ENCODE data around the gene ASCC2. TPM values are rescaled to one million over a fixed set of nuclear protein-coding genes. Genes with fewer than 3 reads are reported as not detected.

The ASCC2 gene
- total RNA-seq, 2 donors from 2014 or later, result 44.2 to 45.5 TPM

GRCh38 chr22:29780748-29781676 lies 57.1 kb downstream of the ASCC2 start:
- peaks cover 33% of the 10 kb centered on the region for H3K4me1 Mint-ChIP-seq
- peaks cover 11% of the 10 kb centered on the region for H3K4me1 ChIP-seq (ENCODE audit: control insufficient read depth, insufficient read depth, low read length)
- no peaks in the 10 kb centered on the region for H3K9me3 ChIP-seq (ENCODE audit: control insufficient read depth, low read length)
- peak overlapping the region; percentile 23 for H3K27ac Mint-ChIP-seq
- no peaks in the 10 kb centered on the region for H3K36me3 ChIP-seq (ENCODE audit: control insufficient read depth, insufficient read depth, low read length)
- H3K4me3 Mint-ChIP-seq, result no peak overlapping the region
- H3K4me3 ChIP-seq (ENCODE audit: low read length), result no peak overlapping the region
- H3K9me3 Mint-ChIP-seq, result no peaks in the 10 kb centered on the region
- no peak for TF ChIP-seq CTCF (conservative IDR thresholded peaks at IDR 0.05)
- no peaks in the 10 kb centered on the region for H3K27me3 ChIP-seq (ENCODE audit: control insufficient read depth, insufficient read depth, low read length, poor library complexity, severe bottlenecking)
- H3K27ac ChIP-seq (ENCODE audit: low read depth, low read length), result no peak overlapping the region
- H3K9ac ChIP-seq (ENCODE audit: extremely low read depth, low read length, poor library complexity, severe bottlenecking), result no peak overlapping the region
- H3K36me3 Mint-ChIP-seq (ENCODE audit: low read depth), result no peaks in the 10 kb centered on the region
- DNase-seq, result peak; percentile 60
- H3K27me3 Mint-ChIP-seq (ENCODE audit: insufficient read depth), result no peaks in the 10 kb centered on the region
- WGBS, 2 experiments (ENCODE audit: insufficient coverage in 1 of 2, insufficient read length in 1 of 2), result 74 to 77% methylated on average over 7 to 8 of the region's 8 CpGs

- H3K27me3 Mint-ChIP-seq (ENCODE audit: insufficient read depth), result no peaks in the 10 kb centered on the region
- Histone ChIP-seq H3K36me3 (ENCODE audit: control insufficient read depth, insufficient read depth, low read length) (no peaks in the 10 kb centered on the region), H3K9ac (ENCODE audit: extremely low read depth, low read length, poor library complexity, severe bottlenecking) (no peak overlapping the region), H3K27ac (ENCODE audit: low read depth, low read length) (no peak overlapping the region), H3K4me1 (ENCODE audit: control insufficient read depth, insufficient read depth, low read length) (peaks cover 11% of the 10 kb centered on the region), H3K9me3 (ENCODE audit: control insufficient read depth, low read length) (no peaks in the 10 kb centered on the region), H3K27me3 (ENCODE audit: control insufficient read depth, insufficient read depth, low read length, poor library complexity, severe bottlenecking) (no peaks in the 10 kb centered on the region), H3K4me3 (ENCODE audit: low read length) (no peak overlapping the region)
- H3K36me3 Mint-ChIP-seq (ENCODE audit: low read depth), result no peaks in the 10 kb centered on the region
- WGBS, 2 experiments (ENCODE audit: insufficient coverage in 1 of 2, insufficient read length in 1 of 2), result 93 to 94% methylated on average over 4 to 5 of the region's 5 CpGs
- no peak overlapping the region for H3K27ac Mint-ChIP-seq
- H3K9me3 Mint-ChIP-seq, result no peaks in the 10 kb centered on the region
- no peak for TF ChIP-seq CTCF (conservative IDR thresholded peaks at IDR 0.05)
- H3K4me1 Mint-ChIP-seq, result peaks cover 28% of the 10 kb centered on the region
- no peak for DNase-seq
- H3K4me3 Mint-ChIP-seq, result no peak overlapping the region
These were observed 57.9 kb downstream of the ASCC2 start for GRCh38 chr22:29780220-29780619.

GRCh38 chr22:29773233-29773632 lies 64.8 kb downstream of the ASCC2 start:
- peaks cover 10% of the 10 kb centered on the region for H3K4me1 Mint-ChIP-seq
- no peaks in the 10 kb centered on the region for H3K9me3 Mint-ChIP-seq
- no peak overlapping the region for H3K4me3 Mint-ChIP-seq
- no peaks in the 10 kb centered on the region for H3K27me3 ChIP-seq (ENCODE audit: control insufficient read depth, insufficient read depth, low read length, poor library complexity, severe bottlenecking)
- DNase-seq, result peak; percentile 69
- H3K27me3 Mint-ChIP-seq (ENCODE audit: insufficient read depth), result no peaks in the 10 kb centered on the region
- no peak overlapping the region for H3K9ac ChIP-seq (ENCODE audit: extremely low read depth, low read length, poor library complexity, severe bottlenecking)
- WGBS, 2 experiments (ENCODE audit: insufficient coverage in 1 of 2, insufficient read length in 1 of 2), result 60 to 76% methylated on average over 2 of the region's 2 CpGs
- no peak overlapping the region for H3K4me3 ChIP-seq (ENCODE audit: low read length)
- peaks cover 16% of the 10 kb centered on the region for H3K36me3 ChIP-seq (ENCODE audit: control insufficient read depth, insufficient read depth, low read length)
- no peak for TF ChIP-seq CTCF (conservative IDR thresholded peaks at IDR 0.05)
- H3K36me3 Mint-ChIP-seq (ENCODE audit: low read depth), result peaks cover 22% of the 10 kb centered on the region
- H3K9me3 ChIP-seq (ENCODE audit: control insufficient read depth, low read length), result no peaks in the 10 kb centered on the region
- no peak overlapping the region for H3K27ac ChIP-seq (ENCODE audit: low read depth, low read length)
- no peaks in the 10 kb centered on the region for H3K4me1 ChIP-seq (ENCODE audit: control insufficient read depth, insufficient read depth, low read length)
- no peak overlapping the region for H3K27ac Mint-ChIP-seq
